Loucy (cell line): ENCODE data around the gene LPP.

Source experiments
- H2AFZ ChIP-seq: fragments of 200-600 bp; sonication (generic); 2 replicates; pipeline ENCODE4 v1.6.0; 2016; ENCODE audit warnings: antibody characterized with exemption, mild to moderate bottlenecking, low read length, moderate library complexity
- H3F3A ChIP-seq: fragments of 200-600 bp; 2 replicates; pipeline ENCODE4 v1.6.0; 2016; ENCODE audit warnings: antibody characterized with exemption, low read depth, mild to moderate bottlenecking
- H3K27me3 ChIP-seq: fragments of 200-600 bp; sonication (generic); 2 replicates; pipeline ENCODE4 v1.6.1; 2014; ENCODE audit warnings: low read length, mild to moderate bottlenecking; ENCODE audit not compliant: insufficient read depth, poor library complexity, severe bottlenecking
- H3K36me3 ChIP-seq: fragments of 200-600 bp; sonication (generic); 2 replicates; pipeline ENCODE4 v1.6.1; 2016; ENCODE audit warnings: low read length; ENCODE audit not compliant: insufficient read depth
- H3K4me1 ChIP-seq: fragments of 200-600 bp; sonication (generic); 2 replicates; pipeline ENCODE4 v1.5.1; 2014; ENCODE audit warnings: low read length, mild to moderate bottlenecking; ENCODE audit not compliant: insufficient read depth, poor library complexity, severe bottlenecking
- H3K4me2 ChIP-seq: fragments of 200-600 bp; sonication (generic); 2 replicates; pipeline ENCODE4 v1.6.0; 2014; ENCODE audit warnings: antibody characterized with exemption, low read length, low read depth, mild to moderate bottlenecking; ENCODE audit not compliant: poor library complexity, severe bottlenecking
- H3K4me3 ChIP-seq: fragments of 200-600 bp; sonication (generic); 2 replicates; pipeline ENCODE4 v1.5.1; 2014; ENCODE audit warnings: low read length, mild to moderate bottlenecking, mixed read lengths; ENCODE audit not compliant: poor library complexity, severe bottlenecking
- H3K79me2 ChIP-seq: fragments of 200-600 bp; sonication (generic); 2 replicates; pipeline ENCODE4 v1.6.1; 2014; ENCODE audit warnings: low read length; ENCODE audit not compliant: insufficient read depth
- H3K9ac ChIP-seq: fragments of 200-600 bp; sonication (generic); 2 replicates; pipeline ENCODE4 v1.6.0; 2014; ENCODE audit warnings: mild to moderate bottlenecking, low read depth, low read length, moderate library complexity; ENCODE audit not compliant: poor library complexity, severe bottlenecking
- H3K9me2 ChIP-seq: fragments of 200-600 bp; sonication (generic); replicated peaks from 2 replicates; pipeline ENCODE4 v1.6.1; 2016; ENCODE audit warnings: low read depth, low read length, mixed read lengths
- H3K9me3 ChIP-seq: fragments of 200-600 bp; sonication (generic); 2 replicates; pipeline ENCODE4 v1.6.1; 2014; ENCODE audit warnings: mild to moderate bottlenecking, antibody characterized with exemption, low read length, low read depth; ENCODE audit not compliant: insufficient read depth
- H4K20me1 ChIP-seq: fragments of 200-600 bp; sonication (generic); 2 replicates; pipeline ENCODE4 v1.6.0; 2014; ENCODE audit warnings: antibody characterized with exemption, low read length, mild to moderate bottlenecking; ENCODE audit not compliant: insufficient read depth, poor library complexity, severe bottlenecking
- CTCF ChIP-seq: fragments of 200-600 bp; sonication (generic); conservative IDR thresholded peaks from 2 replicates; pipeline ENCODE4 v1.5.1; 2014; ENCODE audit warnings: mild to moderate bottlenecking, antibody characterized with exemption, low read length
- EZH2phosphoT487 ChIP-seq: fragments of 200-600 bp; IDR thresholded peaks from 2 replicates; pipeline ENCODE4 v1.6.1; 2018; ENCODE audit warnings: antibody characterized with exemption, mild to moderate bottlenecking, moderate library complexity, borderline replicate concordance

The LPP gene

GRCh38 chr3:188262913-188263683 lies 109.1 kb downstream of the LPP start:
- H3K4me2 ChIP-seq: no peak overlapping the region
- H3K27me3 ChIP-seq: no peaks in the 10 kb centered on the region
- no peak overlapping the region for H3K9ac ChIP-seq
- H4K20me1 ChIP-seq: no peaks in the 10 kb centered on the region
- no peak for TF ChIP-seq EZH2phosphoT487
- no peak for TF ChIP-seq CTCF
- H3K9me2 ChIP-seq: no peaks in the 10 kb centered on the region
- no peaks in the 10 kb centered on the region for H3F3A ChIP-seq
- H2AFZ ChIP-seq: no peak overlapping the region
- no peaks in the 10 kb centered on the region for H3K9me3 ChIP-seq
- no peaks in the 10 kb centered on the region for H3K36me3 ChIP-seq
- no peak overlapping the region for H3K4me3 ChIP-seq
- peaks cover 21% of the 10 kb centered on the region for H3K4me1 ChIP-seq
- H3K79me2 ChIP-seq: peaks cover 7% of the 10 kb centered on the region; the same call in 1 of the 2 replicates

- no peak overlapping the region for H3K9ac ChIP-seq
- H3K9me2 ChIP-seq: no peaks in the 10 kb centered on the region
- no peak overlapping the region for H3K4me2 ChIP-seq
- TF ChIP-seq EZH2phosphoT487 (no peak), CTCF (no peak)
- no peaks in the 10 kb centered on the region for H3F3A ChIP-seq
- peaks cover 34% of the 10 kb centered on the region for H3K4me1 ChIP-seq
- peaks cover 14% of the 10 kb centered on the region; the same call in 1 of the 2 replicates for H3K79me2 ChIP-seq
- no peaks in the 10 kb centered on the region for H3K36me3 ChIP-seq
- H3K4me3 ChIP-seq: no peak overlapping the region
- H3K27me3 ChIP-seq: no peaks in the 10 kb centered on the region
- H2AFZ ChIP-seq: no peak overlapping the region
- no peaks in the 10 kb centered on the region for H3K9me3 ChIP-seq
- no peaks in the 10 kb centered on the region for H4K20me1 ChIP-seq
These were observed 110.6 kb downstream of the LPP start for GRCh38 chr3:188264226-188265207.

- no peak overlapping the region for H3K9ac ChIP-seq
- H3K4me3 ChIP-seq: no peak overlapping the region
- H4K20me1 ChIP-seq: no peaks in the 10 kb centered on the region
These were observed 112.8 kb downstream of the LPP start for GRCh38 chr3:188266562-188267274.

More at GRCh38 chr3:188266562-188267274, 112.8 kb downstream of the LPP start:
- TF ChIP-seq CTCF (no peak), EZH2phosphoT487 (no peak)
- H3K4me1 ChIP-seq: peaks cover 53% of the 10 kb centered on the region
- H3K9me3 ChIP-seq: no peaks in the 10 kb centered on the region
- H3K27me3 ChIP-seq: no peaks in the 10 kb centered on the region
- no peaks in the 10 kb centered on the region for H3K9me2 ChIP-seq
- no peaks in the 10 kb centered on the region for H3K36me3 ChIP-seq
- peaks cover 22% of the 10 kb centered on the region; the same call in 1 of the 2 replicates for H3K79me2 ChIP-seq
- H3K4me2 ChIP-seq: no peak overlapping the region
- H2AFZ ChIP-seq: no peak overlapping the region
- H3F3A ChIP-seq: no peaks in the 10 kb centered on the region
